Caco-2 (cell line): Measurements from ENCODE around the gene GCN1. TPM values are rescaled to one million over a fixed set of nuclear protein-coding genes. Genes with fewer than 3 reads are reported as not detected.

Source experiments
- BruUV-seq: library from RNA; stranded (reverse); fragments of 400-500 nt; replicated peaks from 2 replicates; lab custom pipeline; 2021; lab: Mats Ljungman, UMichigan
- CTCF ChIA-PET: fragments of 300-600 bp; sonication (Branson Sonifier 250); formaldehyde crosslinking; loops from one replicate; lab custom pipeline; 2022; ENCODE audit warnings: antibody characterized with exemption; lab: Charles Lee
- POLR2A ChIA-PET: fragments of 300-600 bp; sonication (Branson Sonifier 250); formaldehyde crosslinking; loops from one replicate; lab custom pipeline; 2022; ENCODE audit warnings: antibody characterized with exemption; lab: Charles Lee
- DNase-seq, 2 experiments: peaks; one replicate each; pipeline versions ENCODE4 v3.0.0 to v3.0.0-alpha.2; 2020 to 2022
- H3K27me3 ChIP-seq: replicated peaks from 2 replicates; pipeline ENCODE4 v1.6.0; 2011; ENCODE audit warnings: low read length; ENCODE audit not compliant: control insufficient read depth, insufficient read depth
- H3K36me3 ChIP-seq: 2 replicates; pipeline ENCODE4 v1.5.1; 2011; ENCODE audit warnings: low read length; ENCODE audit not compliant: control insufficient read depth, insufficient read depth
- H3K4me1 ChIP-seq: fragments of 250-450 bp; sonication (Bioruptor Pico); 2 replicates; pipeline ENCODE4 v1.5.1; 2020; ENCODE audit warnings: mild to moderate bottlenecking
- H3K4me3 ChIP-seq: 2 replicates; pipeline ENCODE4 v1.5.1; 2011; ENCODE audit warnings: low read depth, mild to moderate bottlenecking, control low read depth, low read length
- H3K9me3 ChIP-seq: fragments of 250-450 bp; sonication (Bioruptor Pico); 2 replicates; pipeline ENCODE4 v1.5.1; 2020; ENCODE audit warnings: mild to moderate bottlenecking, moderate library complexity
- H3K27ac Mint-ChIP-seq: one replicate; pipeline ENCODE4 v1.8.0; 2022; ENCODE audit warnings: mixed read lengths; ENCODE audit not compliant: unreplicated experiment
- H3K27me3 Mint-ChIP-seq: one replicate; pipeline ENCODE4 v1.8.0; 2022; ENCODE audit warnings: mixed read lengths; ENCODE audit not compliant: insufficient read depth, unreplicated experiment
- H3K36me3 Mint-ChIP-seq: one replicate; pipeline ENCODE4 v1.8.0; 2022; ENCODE audit warnings: mild to moderate bottlenecking, mixed read lengths; ENCODE audit not compliant: insufficient read depth, unreplicated experiment
- H3K4me1 Mint-ChIP-seq: one replicate; pipeline ENCODE4 v1.8.0; 2022; ENCODE audit warnings: low read depth, mixed read lengths; ENCODE audit not compliant: unreplicated experiment
- H3K4me3 Mint-ChIP-seq: one replicate; pipeline ENCODE4 v1.8.0; 2022; ENCODE audit warnings: mild to moderate bottlenecking, moderate library complexity, mixed read lengths; ENCODE audit not compliant: unreplicated experiment
- H3K9me3 Mint-ChIP-seq: one replicate; pipeline ENCODE4 v1.8.0; 2022; ENCODE audit warnings: mixed read lengths; ENCODE audit not compliant: unreplicated experiment
- intact Hi-C: fragments of 100-400 bp; cut with micrococcal nuclease; formaldehyde crosslinking; loops from one replicate; pipeline ENCODE4 v1.10.0; 2022; ENCODE audit not compliant: unreplicated experiment
- total RNA-seq: library from RNA; stranded (reverse); gene quantifications from 2 replicates; pipeline ENCODE4 v1.2.3, GENCODE V29; 2022
- TF ChIP-seq, protein P1 (sequence below), 2 experiments: fragments of 200-600 bp in 1 of 2; IDR thresholded peaks; 1 replicate in 1 of 2; 2 replicates in 1 of 2; pipeline versions ENCODE4 v1.5.1 to v1.8.0; 2011 to 2022; ENCODE audit warnings: antibody characterized with exemption in 1 of 2, control low read depth in 1 of 2, inconsistent platforms in 1 of 2, low read depth in 1 of 2, low read length in 1 of 2, mild to moderate bottlenecking in 1 of 2, moderate library complexity in 1 of 2; ENCODE audit not compliant: insufficient read depth in 1 of 2, severe bottlenecking in 1 of 2, unreplicated experiment in 1 of 2

GCN1 gene
- total RNA-seq, 1 experiment from 2014 or later, result 154 TPM

GRCh38 chr12:120140603-120141002 is 53.9 kb downstream of the GCN1 start:
- TF ChIP-seq, protein P1, sequence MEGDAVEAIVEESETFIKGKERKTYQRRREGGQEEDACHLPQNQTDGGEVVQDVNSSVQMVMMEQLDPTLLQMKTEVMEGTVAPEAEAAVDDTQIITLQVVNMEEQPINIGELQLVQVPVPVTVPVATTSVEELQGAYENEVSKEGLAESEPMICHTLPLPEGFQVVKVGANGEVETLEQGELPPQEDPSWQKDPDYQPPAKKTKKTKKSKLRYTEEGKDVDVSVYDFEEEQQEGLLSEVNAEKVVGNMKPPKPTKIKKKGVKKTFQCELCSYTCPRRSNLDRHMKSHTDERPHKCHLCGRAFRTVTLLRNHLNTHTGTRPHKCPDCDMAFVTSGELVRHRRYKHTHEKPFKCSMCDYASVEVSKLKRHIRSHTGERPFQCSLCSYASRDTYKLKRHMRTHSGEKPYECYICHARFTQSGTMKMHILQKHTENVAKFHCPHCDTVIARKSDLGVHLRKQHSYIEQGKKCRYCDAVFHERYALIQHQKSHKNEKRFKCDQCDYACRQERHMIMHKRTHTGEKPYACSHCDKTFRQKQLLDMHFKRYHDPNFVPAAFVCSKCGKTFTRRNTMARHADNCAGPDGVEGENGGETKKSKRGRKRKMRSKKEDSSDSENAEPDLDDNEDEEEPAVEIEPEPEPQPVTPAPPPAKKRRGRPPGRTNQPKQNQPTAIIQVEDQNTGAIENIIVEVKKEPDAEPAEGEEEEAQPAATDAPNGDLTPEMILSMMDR (IDR thresholded peaks at IDR 0.05; ENCODE audit: insufficient read depth in 1 of 2, low read depth in 1 of 2, low read length in 1 of 2, severe bottlenecking in 1 of 2, unreplicated experiment in 1 of 2), result no peak
- Mint-ChIP-seq H3K27ac (no peak overlapping the region), H3K4me1 (no peaks in the 10 kb centered on the region), H3K27me3 (no peaks in the 10 kb centered on the region), H3K36me3 (peaks cover 86% of the 10 kb centered on the region), H3K9me3 (no peaks in the 10 kb centered on the region), H3K4me3 (no peak overlapping the region)
- ChIA-PET CTCF (no interaction called here), POLR2A (no interaction called here)
- no TSS peak for BruUV-seq
- intact Hi-C loops, result no loop called here
- Histone ChIP-seq H3K9me3 (no peaks in the 10 kb centered on the region), H3K36me3 (peaks cover 7% of the 10 kb centered on the region), H3K4me1 (no peaks in the 10 kb centered on the region), H3K4me3 (no peak overlapping the region), H3K27me3 (no peaks in the 10 kb centered on the region)
- DNase-seq, result no peak

GRCh38 chr12:120139958-120140357 is 54.6 kb downstream of the GCN1 start:
- intact Hi-C loops, result no loop called here
- Histone ChIP-seq H3K4me1 (no peaks in the 10 kb centered on the region), H3K4me3 (no peak overlapping the region), H3K9me3 (no peaks in the 10 kb centered on the region), H3K36me3 (peaks cover 7% of the 10 kb centered on the region), H3K27me3 (no peaks in the 10 kb centered on the region)
- no peak overlapping the region for H3K27ac Mint-ChIP-seq
- H3K9me3 Mint-ChIP-seq, result no peaks in the 10 kb centered on the region
- BruUV-seq, result no TSS peak
- TF ChIP-seq, protein P1 (IDR thresholded peaks at IDR 0.05; ENCODE audit: insufficient read depth in 1 of 2, low read depth in 1 of 2, low read length in 1 of 2, severe bottlenecking in 1 of 2, unreplicated experiment in 1 of 2), result no peak
- ChIA-PET CTCF (no interaction called here), POLR2A (no interaction called here)
- no peak for DNase-seq
- no peak overlapping the region for H3K4me3 Mint-ChIP-seq
- H3K4me1 Mint-ChIP-seq, result no peaks in the 10 kb centered on the region
- H3K36me3 Mint-ChIP-seq, result peaks cover 92% of the 10 kb centered on the region
- H3K27me3 Mint-ChIP-seq, result no peaks in the 10 kb centered on the region

DNA sequence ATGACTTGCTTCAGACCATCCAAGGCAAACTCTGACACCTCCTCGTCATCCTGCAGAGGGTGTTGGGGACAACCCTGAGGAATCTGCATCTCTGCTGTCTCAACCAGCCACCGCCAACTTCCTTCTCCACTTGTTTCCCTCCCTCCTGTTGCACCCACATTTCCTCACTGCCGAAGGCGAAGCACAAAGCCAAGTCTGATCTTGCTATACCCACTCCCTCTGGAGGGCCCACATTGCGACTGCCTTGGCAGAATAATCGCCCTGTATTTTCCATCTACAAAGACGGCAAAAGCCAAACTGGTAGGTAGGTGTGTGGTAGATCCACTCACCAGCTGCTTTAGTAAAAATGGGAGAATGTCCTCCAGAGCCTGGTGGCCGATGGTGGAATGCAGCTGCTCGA is 56.1 kb downstream of the GCN1 start:
- H3K27ac Mint-ChIP-seq, result no peak overlapping the region
- BruUV-seq, result no TSS peak
- Histone ChIP-seq H3K4me3 (no peak overlapping the region), H3K4me1 (no peaks in the 10 kb centered on the region), H3K9me3 (no peaks in the 10 kb centered on the region), H3K27me3 (no peaks in the 10 kb centered on the region), H3K36me3 (peaks cover 5% of the 10 kb centered on the region)
- TF ChIP-seq, protein P1 (IDR thresholded peaks at IDR 0.05; ENCODE audit: insufficient read depth in 1 of 2, low read depth in 1 of 2, low read length in 1 of 2, severe bottlenecking in 1 of 2, unreplicated experiment in 1 of 2), result no peak
- H3K9me3 Mint-ChIP-seq, result no peaks in the 10 kb centered on the region
- intact Hi-C loops, result no loop called here
- H3K4me1 Mint-ChIP-seq, result no peaks in the 10 kb centered on the region
- no peak overlapping the region for H3K4me3 Mint-ChIP-seq
- POLR2A ChIA-PET, result no interaction called here
- DNase-seq, result no peak
- no peaks in the 10 kb centered on the region for H3K27me3 Mint-ChIP-seq
- CTCF ChIA-PET, result interaction anchor here (0.6 kb wide), 1 partner anchor 9 kb away, joined by 4 read pairs; no protein-coding TSS in a partner anchor
- peaks cover 94% of the 10 kb centered on the region for H3K36me3 Mint-ChIP-seq
